H1 (cell line): Measurements from ENCODE around the gene APOL4. TPM values are rescaled to one million over a fixed set of nuclear protein-coding genes. Genes with fewer than 3 reads are reported as not detected.

Experiments
- EZH2 ChIP-seq: fragments of 200-600 bp; sonication (generic); IDR thresholded peaks from 2 replicates; pipeline ENCODE4 v1.7.1; 2012; ENCODE audit warnings: low read depth, mild to moderate bottlenecking, moderate library complexity, low read length, inconsistent platforms; ENCODE audit not compliant: severe bottlenecking
- GABPA ChIP-seq: IDR thresholded peaks from 2 replicates; pipeline ENCODE4 v1.6.1; 2011; ENCODE audit warnings: mild to moderate bottlenecking, low read length, moderate library complexity, borderline replicate concordance; ENCODE audit not compliant: insufficient read depth
- HDAC2 ChIP-seq, 2 experiments: fragments of 300-600 bp in 1 of 2; sonication (generic) in 1 of 2; IDR thresholded peaks; 2 replicates each; pipeline ENCODE4 v1.6.1; 2011 to 2012; ENCODE audit warnings: low read depth in 2 of 2, low read length in 2 of 2, mild to moderate bottlenecking in 2 of 2, moderate library complexity in 2 of 2, borderline replicate concordance in 1 of 2, inconsistent platforms in 1 of 2
- MAX ChIP-seq: IDR thresholded peaks from 2 replicates; pipeline ENCODE4 v1.6.1; 2012; ENCODE audit warnings: inconsistent platforms
- USF2 ChIP-seq: IDR thresholded peaks from 2 replicates; pipeline ENCODE4 v1.6.1; 2011; ENCODE audit warnings: low read length, improper control_type of control experiment
- polyA plus RNA-seq, 7 experiments: library from polyadenylated mRNA; depleted of rRNA in 3 of 7; stranded (reverse) in 5 of 7; unstranded in 2 of 7; fragments of >200 nt in 5 of 7; fragments of 200-250 nt in 2 of 7; gene quantifications; 1 replicate in 5 of 7; 2 replicates in 1 of 7; 4 replicates in 1 of 7; pipeline versions ENCODE4 v1.2.1 to v1.2.3, GENCODE V29; 2011 to 2013; ENCODE audit warnings: missing spikeins in 2 of 7, mixed read lengths in 2 of 7
- total RNA-seq: library from RNA; stranded (reverse); fragmentation: NEBNext Ultra II Directional; extraction: Animal tissue kit (Norgen Biotek cat#: 25700); gene quantifications from 2 replicates; pipeline ENCODE4 v1.2.1, GENCODE V29; 2021

APOL4 gene
- total and polyA plus RNA-seq, 2 of the 8 experiments (the other 6 are each of a cell fraction or from before 2014, with no cell fraction given) = 0.02 TPM; not detected in 1

GRCh38 chr22:36234919-36235318, 33.3 kb upstream of the APOL4 start (continued):
- TF ChIP-seq HDAC2 (IDR thresholded peaks at IDR 0.05; ENCODE audit: borderline replicate concordance in 1 of 2, low read depth in 2 of 2, low read length in 2 of 2) = no peak
- TF ChIP-seq EZH2 = no peak
- TF ChIP-seq MAX = no peak
- TF ChIP-seq GABPA = no peak
- no peak for TF ChIP-seq USF2
